HL-60 (cell line): ENCODE results near the gene FAM240B.

Source experiments
- CTCF ChIP-seq: IDR thresholded peaks from one replicate; pipeline ENCODE4 v1.5.1; 2011; ENCODE audit warnings: low read length, control low read depth, inconsistent platforms; ENCODE audit not compliant: insufficient read depth
- POLR2AphosphoS5 ChIP-seq: IDR thresholded peaks from 2 replicates; pipeline ENCODE4 v1.6.1; 2012; ENCODE audit warnings: low read depth

- TF ChIP-seq CTCF (no peak), POLR2AphosphoS5 (no peak)
These were observed at the start of gene FAM240B for GRCh38 chr9:38720083-38720745.
